ENCODE data around the gene RSRC2. TPM values are rescaled to one million over a fixed set of nuclear protein-coding genes. Genes with fewer than 3 reads are reported as not detected.

The RSRC2 gene
- total RNA-seq, 1 donor from 2014 or later = 50.7 TPM

- H3K27me3 Mint-ChIP-seq (ENCODE audit: low read depth) = no peaks in the 10 kb centered on the region
- TF ChIP-seq, protein P1, sequence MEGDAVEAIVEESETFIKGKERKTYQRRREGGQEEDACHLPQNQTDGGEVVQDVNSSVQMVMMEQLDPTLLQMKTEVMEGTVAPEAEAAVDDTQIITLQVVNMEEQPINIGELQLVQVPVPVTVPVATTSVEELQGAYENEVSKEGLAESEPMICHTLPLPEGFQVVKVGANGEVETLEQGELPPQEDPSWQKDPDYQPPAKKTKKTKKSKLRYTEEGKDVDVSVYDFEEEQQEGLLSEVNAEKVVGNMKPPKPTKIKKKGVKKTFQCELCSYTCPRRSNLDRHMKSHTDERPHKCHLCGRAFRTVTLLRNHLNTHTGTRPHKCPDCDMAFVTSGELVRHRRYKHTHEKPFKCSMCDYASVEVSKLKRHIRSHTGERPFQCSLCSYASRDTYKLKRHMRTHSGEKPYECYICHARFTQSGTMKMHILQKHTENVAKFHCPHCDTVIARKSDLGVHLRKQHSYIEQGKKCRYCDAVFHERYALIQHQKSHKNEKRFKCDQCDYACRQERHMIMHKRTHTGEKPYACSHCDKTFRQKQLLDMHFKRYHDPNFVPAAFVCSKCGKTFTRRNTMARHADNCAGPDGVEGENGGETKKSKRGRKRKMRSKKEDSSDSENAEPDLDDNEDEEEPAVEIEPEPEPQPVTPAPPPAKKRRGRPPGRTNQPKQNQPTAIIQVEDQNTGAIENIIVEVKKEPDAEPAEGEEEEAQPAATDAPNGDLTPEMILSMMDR (IDR thresholded peaks at IDR 0.05) = no peak
- peaks cover 2% of the 10 kb centered on the region for H3K36me3 Mint-ChIP-seq (ENCODE audit: low read depth)
- no peak for DNase-seq (ENCODE audit: low spot score)
- H3K9me3 Mint-ChIP-seq (ENCODE audit: low read depth) = no peaks in the 10 kb centered on the region
- no peak overlapping the region for H3K4me3 Mint-ChIP-seq (ENCODE audit: unreplicated experiment)
- no peak overlapping the region for H3K27ac Mint-ChIP-seq (ENCODE audit: unreplicated experiment)
- no peaks in the 10 kb centered on the region for H3K4me1 Mint-ChIP-seq (ENCODE audit: low read depth)
Measured at GRCh38 chr12:122538496-122538895, 11.8 kb upstream of the RSRC2 start.

DNA sequence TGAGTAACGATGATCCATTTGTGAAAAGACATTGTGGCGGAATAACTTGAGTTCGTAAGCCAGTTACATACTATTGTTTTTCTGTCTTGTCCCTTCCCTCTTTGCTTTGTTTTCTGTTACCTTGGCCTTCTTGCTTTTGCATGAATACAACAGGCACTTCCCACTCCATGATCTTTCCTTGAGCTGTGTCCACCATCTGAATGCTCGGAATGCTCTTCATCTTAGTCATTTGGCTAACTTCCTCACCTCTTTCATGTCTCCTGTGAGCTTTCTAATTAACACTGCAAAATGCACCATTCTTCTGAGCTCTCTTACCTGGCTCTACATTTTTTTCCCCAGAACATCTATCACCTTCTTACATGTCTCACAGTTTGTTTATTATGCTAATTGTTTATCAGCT is 10.3 kb upstream of the RSRC2 start:
- Mint-ChIP-seq H3K27me3 (ENCODE audit: low read depth) (no peaks in the 10 kb centered on the region), H3K4me3 (ENCODE audit: unreplicated experiment) (no peak overlapping the region), H3K27ac (ENCODE audit: unreplicated experiment) (no peak overlapping the region), H3K9me3 (ENCODE audit: low read depth) (no peaks in the 10 kb centered on the region), H3K4me1 (ENCODE audit: low read depth) (no peaks in the 10 kb centered on the region), H3K36me3 (ENCODE audit: low read depth) (peaks cover 2% of the 10 kb centered on the region)
- TF ChIP-seq, protein P1 (IDR thresholded peaks at IDR 0.05) = no peak
- DNase-seq (ENCODE audit: low spot score) = no peak

GRCh38 chr12:122533856-122534255 is 7.1 kb upstream of the RSRC2 start:
- H3K4me3 Mint-ChIP-seq (ENCODE audit: unreplicated experiment) = no peak overlapping the region
- H3K36me3 Mint-ChIP-seq (ENCODE audit: low read depth) = no peaks in the 10 kb centered on the region
- H3K4me1 Mint-ChIP-seq (ENCODE audit: low read depth) = no peaks in the 10 kb centered on the region
- no peak for DNase-seq (ENCODE audit: low spot score)
- no peak overlapping the region for H3K27ac Mint-ChIP-seq (ENCODE audit: unreplicated experiment)
- no peaks in the 10 kb centered on the region for H3K9me3 Mint-ChIP-seq (ENCODE audit: low read depth)
- no peaks in the 10 kb centered on the region for H3K27me3 Mint-ChIP-seq (ENCODE audit: low read depth)
- TF ChIP-seq, protein P1 (IDR thresholded peaks at IDR 0.05) = no peak

DNA sequence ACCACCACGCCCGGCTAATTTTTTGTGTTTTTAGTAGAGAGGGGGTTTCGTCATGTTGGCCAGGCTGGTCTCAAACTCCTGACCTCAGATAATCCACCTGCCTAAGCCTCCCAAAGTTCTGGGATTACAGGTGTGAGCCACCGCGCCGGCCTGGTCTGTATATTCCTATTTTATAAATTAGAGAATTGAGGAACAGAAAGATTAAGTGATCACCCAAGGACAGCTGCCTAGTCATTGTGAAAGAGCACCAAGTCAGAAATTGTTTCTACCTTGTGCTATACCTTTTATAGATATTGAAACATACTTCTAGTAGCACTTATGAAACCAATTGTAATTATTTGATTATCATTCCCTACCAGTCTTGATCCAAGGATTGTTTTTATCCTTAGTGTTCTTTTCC is 2.3 kb upstream of the RSRC2 start:
- no peak for DNase-seq (ENCODE audit: low spot score)
- H3K27me3 Mint-ChIP-seq (ENCODE audit: low read depth) = no peaks in the 10 kb centered on the region
- H3K27ac Mint-ChIP-seq (ENCODE audit: unreplicated experiment) = no peak overlapping the region
- H3K4me1 Mint-ChIP-seq (ENCODE audit: low read depth) = peaks cover 9% of the 10 kb centered on the region
- no peaks in the 10 kb centered on the region for H3K9me3 Mint-ChIP-seq (ENCODE audit: low read depth)
- H3K4me3 Mint-ChIP-seq (ENCODE audit: unreplicated experiment) = no peak overlapping the region
- H3K36me3 Mint-ChIP-seq (ENCODE audit: low read depth) = peaks cover 6% of the 10 kb centered on the region
- TF ChIP-seq, protein P1 (IDR thresholded peaks at IDR 0.05) = no peak

DNA sequence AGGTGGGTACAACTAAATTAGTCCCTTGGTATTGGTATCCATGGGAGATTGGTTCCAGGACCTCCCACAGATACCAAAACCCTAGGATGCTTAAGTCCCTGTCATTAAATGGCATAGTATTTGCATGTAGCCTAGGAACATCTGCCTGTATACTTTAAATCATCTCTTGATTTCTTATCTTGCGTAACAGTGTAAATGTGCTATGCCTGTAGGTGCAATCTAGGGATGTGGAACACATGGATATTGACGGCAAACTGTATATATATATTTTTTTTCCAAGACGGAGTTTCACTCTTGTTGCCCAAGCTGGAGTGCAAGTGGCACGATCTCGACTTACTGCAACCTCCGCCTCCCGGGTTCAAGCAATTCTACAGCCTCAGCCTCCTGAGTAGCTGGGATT is 1.8 kb upstream of the RSRC2 start:
- H3K27ac Mint-ChIP-seq (ENCODE audit: unreplicated experiment) = no peak overlapping the region
- TF ChIP-seq, protein P1 (IDR thresholded peaks at IDR 0.05) = no peak
- no peaks in the 10 kb centered on the region for H3K9me3 Mint-ChIP-seq (ENCODE audit: low read depth)
- peaks cover 13% of the 10 kb centered on the region for H3K4me1 Mint-ChIP-seq (ENCODE audit: low read depth)
- no peaks in the 10 kb centered on the region for H3K27me3 Mint-ChIP-seq (ENCODE audit: low read depth)
- DNase-seq (ENCODE audit: low spot score) = no peak
- no peak overlapping the region for H3K4me3 Mint-ChIP-seq (ENCODE audit: unreplicated experiment)
- peaks cover 6% of the 10 kb centered on the region for H3K36me3 Mint-ChIP-seq (ENCODE audit: low read depth)

Measured in chondrocyte (in vitro differentiated cells).